GM06990 (cell line): Measurements from ENCODE around the gene DNAJC5.
A peak's percentile ranks its signal among the peaks of the same experiment; 100 is the strongest.
"Not testable (repeated sequence)": the region's sequence is repeated elsewhere in the genome, so short reads cannot be mapped to it uniquely, and the experiment has no call there.

ENCODE experiments used
- DNase-seq: peaks from one replicate; pipeline ENCODE4 v3.0.0-alpha.2; 2011; ENCODE audit not compliant: insufficient read length; ENCODE audit errors: extremely low read depth
- H3K27me3 ChIP-seq: replicated peaks from 2 replicates; pipeline ENCODE4 v1.6.0; 2011; ENCODE audit warnings: low read length; ENCODE audit not compliant: control insufficient read depth, insufficient read depth
- H3K36me3 ChIP-seq: 2 replicates; pipeline ENCODE4 v1.5.1; 2011; ENCODE audit warnings: low read length; ENCODE audit not compliant: control insufficient read depth, insufficient read depth
- H3K4me3 ChIP-seq: replicated peaks from 2 replicates; pipeline ENCODE4 v1.5.1; 2011; ENCODE audit warnings: low read depth, mild to moderate bottlenecking, control low read depth, low read length
- CTCF ChIP-seq: IDR thresholded peaks from 2 replicates; pipeline ENCODE4 v1.5.1; 2011; ENCODE audit warnings: low read length, control low read depth, mild to moderate bottlenecking, inconsistent platforms; ENCODE audit not compliant: insufficient read depth, poor library complexity, severe bottlenecking

Gene DNAJC5

DNA sequence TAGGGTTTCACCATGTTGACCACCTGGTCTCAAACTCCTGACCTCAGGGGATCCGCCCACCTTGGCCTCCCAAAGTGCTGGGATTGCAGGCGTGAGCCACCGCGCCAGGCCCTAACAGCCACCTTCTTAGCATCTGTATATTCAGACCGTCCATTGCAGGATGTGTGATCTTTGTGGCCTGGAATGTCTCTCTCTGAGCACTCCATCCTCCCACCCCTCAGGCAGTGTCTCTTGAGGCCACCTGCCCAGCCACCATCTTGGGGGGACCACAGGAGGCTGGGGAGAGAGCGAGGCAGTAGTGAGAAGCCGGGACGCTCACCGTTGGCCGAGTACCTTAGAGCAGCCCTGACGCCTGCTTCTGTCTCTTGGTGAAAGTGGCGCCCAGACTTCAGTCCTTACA lies 18.8 kb downstream of the DNAJC5 start:
- peaks cover 3% of the 10 kb centered on the region for H3K36me3 ChIP-seq
- no peak for DNase-seq

GRCh38 chr20:63915471-63915870 lies 20.5 kb downstream of the DNAJC5 start:
- no peak for DNase-seq
- no peak for TF ChIP-seq CTCF
- Histone ChIP-seq H3K4me3 (no peak overlapping the region), H3K36me3 (peaks cover 7% of the 10 kb centered on the region), H3K27me3 (no peaks in the 10 kb centered on the region)

More for the DNA sequence above, 18.8 kb downstream of the DNAJC5 start:
- Histone ChIP-seq H3K4me3 (no peak overlapping the region), H3K27me3 (no peaks in the 10 kb centered on the region)
- no peak for TF ChIP-seq CTCF

DNA sequence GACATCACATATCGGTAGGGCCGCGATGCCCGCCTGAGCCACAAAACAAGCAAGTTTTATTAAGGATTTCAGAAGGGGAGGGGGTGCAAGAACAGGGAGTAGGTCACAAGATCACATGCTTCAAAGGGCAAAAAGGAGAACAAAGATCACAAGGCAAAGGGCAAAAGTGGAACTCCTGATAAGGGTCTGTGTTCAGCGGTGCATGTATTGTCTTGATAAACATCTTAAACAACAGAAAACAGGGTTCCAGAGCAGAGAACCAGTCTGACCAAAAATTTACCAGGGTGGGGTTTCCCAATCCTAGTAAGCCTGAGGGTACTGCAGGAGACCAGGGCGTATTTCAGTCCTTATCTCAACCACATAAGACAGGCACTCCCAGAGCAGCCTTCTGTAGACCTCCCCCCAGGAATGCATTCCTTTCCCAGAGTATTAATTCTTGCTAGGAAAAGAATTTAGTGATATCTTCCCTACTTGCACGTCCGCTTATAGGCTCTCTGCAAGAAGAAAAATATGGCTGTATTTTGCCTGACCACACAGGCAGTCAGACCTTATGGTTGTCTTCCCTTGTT lies 21.5 kb downstream of the DNAJC5 start:
- not testable (repeated sequence) for H3K4me3 ChIP-seq, H3K27me3 ChIP-seq, DNase-seq, H3K36me3 ChIP-seq

GRCh38 chr20:63917811-63918210 lies 22.9 kb downstream of the DNAJC5 start:
- H3K27me3 ChIP-seq = no peaks in the 10 kb centered on the region
- no peak for TF ChIP-seq CTCF
- peaks cover 7% of the 10 kb centered on the region for H3K36me3 ChIP-seq
- DNase-seq = peak; percentile 42
- no peak overlapping the region for H3K4me3 ChIP-seq

DNA sequence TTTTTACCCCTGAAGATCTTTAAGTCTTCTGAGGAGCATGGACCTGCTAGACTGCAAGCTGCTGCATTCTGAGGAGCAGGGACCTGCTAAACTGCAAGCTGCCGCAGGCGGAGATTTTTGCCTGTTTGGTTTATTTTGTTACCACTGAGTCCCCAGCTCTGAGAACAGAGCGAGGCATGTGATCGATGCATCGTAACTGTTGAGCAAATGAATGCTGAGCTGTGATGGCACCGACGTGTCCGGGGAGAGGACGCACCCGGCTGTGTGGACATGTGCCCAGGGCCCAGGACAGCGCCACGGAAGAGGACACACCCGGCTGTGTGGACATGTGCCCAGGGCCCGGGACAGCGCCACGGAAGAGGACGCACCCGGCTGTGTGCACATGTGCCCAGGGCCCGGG lies 24.2 kb downstream of the DNAJC5 start:
- Histone ChIP-seq H3K27me3 (no peaks in the 10 kb centered on the region), H3K4me3 (no peak overlapping the region), H3K36me3 (peaks cover 5% of the 10 kb centered on the region)
- DNase-seq = no peak
- TF ChIP-seq CTCF = no peak

DNA sequence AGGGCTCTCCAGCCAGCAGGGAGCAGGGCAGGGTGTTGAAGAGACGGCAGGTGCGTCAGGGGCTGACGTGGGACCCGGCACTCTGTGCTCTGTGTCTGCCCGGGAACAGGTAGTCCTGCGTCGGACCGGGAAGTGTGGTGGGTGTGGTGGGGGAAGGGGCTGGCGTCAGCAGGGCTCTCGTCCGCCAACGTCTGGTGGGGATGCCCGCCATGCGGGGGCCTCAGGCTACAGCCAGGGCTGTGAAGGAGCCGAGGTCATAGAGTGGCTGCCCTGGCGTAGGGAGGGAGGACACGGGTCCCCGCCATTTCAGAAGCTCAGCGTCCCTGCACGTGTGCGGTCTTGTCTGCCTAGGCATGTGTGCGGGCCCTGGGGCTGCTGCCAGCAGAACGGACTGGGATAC lies 25.3 kb downstream of the DNAJC5 start:
- Histone ChIP-seq H3K27me3 (no peaks in the 10 kb centered on the region), H3K4me3 (no peak overlapping the region)
- DNase-seq = no peak

More for the DNA sequence above, 25.3 kb downstream of the DNAJC5 start:
- no peak for TF ChIP-seq CTCF
- peaks cover 5% of the 10 kb centered on the region for H3K36me3 ChIP-seq
